HS-5 (cell line): ENCODE measurements around the gene AGAP2.

Source experiments
- DNase-seq: peaks from one replicate; pipeline ENCODE4 v3.0.0-alpha.2; 2012; ENCODE audit warnings: low read depth

Gene AGAP2

GRCh38 chr12:57736741-57737466 is 1.6 kb downstream of the AGAP2 start:
- DNase-seq, result no peak

DNA sequence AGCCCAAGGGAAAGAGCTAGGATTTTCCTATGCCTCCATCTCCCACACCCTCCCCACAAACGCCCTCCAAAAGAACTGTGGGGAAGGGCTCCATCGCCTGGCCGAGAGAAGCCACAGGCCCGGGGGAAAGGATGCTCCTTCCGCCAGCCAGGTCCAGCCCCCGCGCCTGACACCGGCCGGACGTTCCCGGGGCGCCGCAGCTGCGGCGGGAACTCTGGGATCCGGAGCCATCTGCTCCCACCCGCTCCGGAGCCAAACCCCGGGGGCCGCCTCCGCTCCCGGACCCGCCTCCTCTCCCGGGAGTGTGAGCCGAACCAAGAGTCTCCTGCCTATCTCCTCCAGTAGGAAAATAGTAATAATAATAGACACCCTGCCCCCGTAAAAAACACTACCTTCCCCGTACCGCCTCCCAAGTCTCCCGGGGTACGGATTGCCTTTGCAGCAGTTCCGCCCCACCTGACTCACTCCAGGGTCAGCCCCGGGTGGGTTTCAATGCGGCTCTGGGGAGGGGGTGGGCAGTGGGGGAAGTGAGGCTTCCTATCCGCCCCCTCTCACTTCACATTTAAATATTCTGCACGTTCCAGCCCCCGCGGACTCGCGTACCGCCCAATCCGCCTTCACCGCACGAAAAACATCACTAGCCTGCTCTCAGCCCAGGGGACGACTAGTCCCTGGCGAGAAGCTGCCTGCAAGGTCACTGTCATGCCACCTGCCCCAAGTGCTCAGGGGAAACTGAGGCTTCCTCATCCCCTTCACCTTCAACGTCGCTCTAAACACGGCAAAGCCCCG is 2.4 kb downstream of the AGAP2 start:
- no peak for DNase-seq

DNA sequence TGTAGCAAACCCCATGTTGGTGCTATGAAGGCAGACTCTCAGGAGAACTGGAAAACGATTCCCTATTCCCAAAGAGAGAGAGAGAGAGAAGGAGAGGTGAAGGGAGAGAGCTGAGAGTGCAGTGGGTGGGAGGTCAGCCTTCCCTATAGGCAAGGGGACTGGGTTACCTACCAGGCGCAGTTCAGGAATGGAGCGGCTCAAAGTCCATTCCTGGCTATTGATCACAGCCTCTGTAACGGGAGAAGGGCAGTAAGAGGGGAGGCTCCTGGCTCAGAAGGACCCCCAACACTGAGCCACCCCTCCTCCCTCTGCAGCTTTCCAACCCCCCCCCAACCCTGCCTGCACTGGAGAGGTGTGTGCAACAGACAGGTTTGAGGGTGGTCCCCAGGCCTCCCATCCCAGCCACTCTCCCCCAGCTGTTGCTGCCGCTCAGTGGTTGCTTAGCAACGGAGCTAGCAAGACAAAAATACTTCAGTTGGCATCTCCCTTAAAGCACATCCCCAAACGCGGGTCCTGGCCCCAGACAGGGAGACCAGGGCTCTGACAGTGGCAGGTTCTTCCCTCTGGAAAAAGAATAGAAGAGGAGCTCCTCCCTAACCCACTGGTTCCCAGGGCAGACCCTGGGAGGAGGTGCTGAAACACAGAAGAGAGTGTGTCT is 3.2 kb downstream of the AGAP2 start:
- DNase-seq, result no peak

DNA sequence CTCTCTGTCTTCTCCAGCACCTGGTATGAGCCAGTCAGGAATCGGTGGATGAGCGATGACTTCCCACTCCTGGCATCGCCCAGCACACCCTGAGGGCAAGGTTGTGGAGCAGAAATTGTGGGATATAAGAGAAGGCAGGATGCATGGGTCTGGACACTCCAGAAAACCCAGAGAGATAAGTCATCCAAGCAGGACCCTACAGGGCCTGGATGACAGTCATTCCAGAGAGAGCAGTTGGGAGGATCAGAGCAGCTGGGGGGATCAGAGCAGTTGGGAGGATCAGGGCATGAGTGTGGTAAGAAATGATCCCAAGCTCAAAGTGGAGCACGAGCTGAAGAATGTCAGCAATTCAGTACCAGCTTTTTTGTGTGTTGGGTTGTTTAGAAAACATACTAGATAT is 4.0 kb downstream of the AGAP2 start:
- DNase-seq, result no peak

- no peak for DNase-seq
These were observed 4.6 kb downstream of the AGAP2 start for GRCh38 chr12:57733928-57734327.

DNA sequence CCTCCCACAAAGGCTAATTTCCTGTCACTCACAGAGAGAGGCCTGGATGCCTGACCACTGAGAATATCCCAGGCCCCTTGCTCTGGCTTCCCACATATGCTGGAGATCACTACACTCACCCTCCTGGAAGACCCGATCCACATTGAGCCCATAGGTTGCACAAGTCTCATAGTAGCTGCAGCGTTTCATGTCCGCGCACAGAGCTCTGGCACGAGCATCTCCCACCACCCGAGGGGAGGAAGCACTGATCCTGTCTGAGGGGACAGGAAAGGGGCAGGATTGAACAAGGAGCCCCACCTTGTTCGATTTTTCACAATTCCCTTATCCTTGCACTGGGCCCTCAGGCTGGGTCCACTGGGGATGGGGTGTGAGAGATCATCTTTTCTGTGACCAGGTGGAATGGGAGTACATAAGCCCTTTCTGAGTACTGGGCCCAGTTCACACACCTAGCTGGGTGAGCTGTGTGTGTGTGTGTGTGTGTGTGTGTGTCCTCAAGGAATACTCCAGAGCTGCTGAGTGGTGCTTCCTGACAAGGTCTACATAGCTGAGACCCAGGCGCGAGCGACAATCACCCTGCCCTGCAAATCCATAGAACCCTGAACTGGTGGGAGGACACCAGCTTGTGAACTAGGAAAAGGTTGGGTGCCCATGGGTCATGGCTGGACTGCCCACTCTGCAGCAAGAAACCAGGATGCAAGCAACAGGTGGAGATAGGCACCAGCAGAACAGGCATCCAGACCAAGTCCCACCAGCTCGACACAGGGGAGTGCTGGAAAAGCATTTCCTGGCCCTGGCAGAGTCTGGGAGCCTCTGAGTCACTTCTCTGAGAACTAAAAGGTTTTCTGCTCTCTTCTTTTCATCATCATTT is 5.6 kb downstream of the AGAP2 start:
- no peak for DNase-seq

GRCh38 chr12:57732270-57732669 is 6.3 kb downstream of the AGAP2 start:
- DNase-seq, result no peak

DNA sequence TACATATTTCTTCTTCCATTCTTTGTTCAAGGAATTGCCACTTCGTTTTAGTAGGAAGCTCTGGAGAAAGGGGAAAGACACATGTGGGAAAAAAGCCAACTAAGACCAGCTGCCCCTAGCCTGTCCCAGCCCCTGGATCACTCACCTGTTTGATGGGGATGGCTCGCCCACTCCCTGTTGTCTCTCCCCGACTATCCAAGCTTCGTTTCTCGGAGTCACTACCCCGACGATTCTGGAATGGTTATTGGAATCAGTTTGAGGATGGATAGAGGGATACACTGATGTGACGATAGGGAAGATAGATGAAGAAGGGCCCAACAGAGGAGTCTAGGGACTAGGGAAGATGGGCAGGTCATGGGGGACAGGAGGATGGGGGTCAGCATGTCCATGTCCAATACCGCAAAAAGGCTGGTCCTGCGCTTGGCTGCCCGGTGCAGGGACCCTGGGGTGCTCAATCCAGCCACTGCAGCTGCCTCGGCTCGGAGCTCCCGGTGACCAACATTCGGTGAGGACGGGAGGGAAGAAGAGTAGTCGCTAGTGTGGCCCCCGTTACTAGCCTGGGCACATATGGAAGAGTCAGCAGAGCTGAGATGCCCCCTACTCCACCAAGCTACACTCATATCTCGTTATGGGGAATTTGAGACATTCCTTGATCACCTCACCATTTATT is 7.0 kb downstream of the AGAP2 start:
- DNase-seq, result no peak

DNA sequence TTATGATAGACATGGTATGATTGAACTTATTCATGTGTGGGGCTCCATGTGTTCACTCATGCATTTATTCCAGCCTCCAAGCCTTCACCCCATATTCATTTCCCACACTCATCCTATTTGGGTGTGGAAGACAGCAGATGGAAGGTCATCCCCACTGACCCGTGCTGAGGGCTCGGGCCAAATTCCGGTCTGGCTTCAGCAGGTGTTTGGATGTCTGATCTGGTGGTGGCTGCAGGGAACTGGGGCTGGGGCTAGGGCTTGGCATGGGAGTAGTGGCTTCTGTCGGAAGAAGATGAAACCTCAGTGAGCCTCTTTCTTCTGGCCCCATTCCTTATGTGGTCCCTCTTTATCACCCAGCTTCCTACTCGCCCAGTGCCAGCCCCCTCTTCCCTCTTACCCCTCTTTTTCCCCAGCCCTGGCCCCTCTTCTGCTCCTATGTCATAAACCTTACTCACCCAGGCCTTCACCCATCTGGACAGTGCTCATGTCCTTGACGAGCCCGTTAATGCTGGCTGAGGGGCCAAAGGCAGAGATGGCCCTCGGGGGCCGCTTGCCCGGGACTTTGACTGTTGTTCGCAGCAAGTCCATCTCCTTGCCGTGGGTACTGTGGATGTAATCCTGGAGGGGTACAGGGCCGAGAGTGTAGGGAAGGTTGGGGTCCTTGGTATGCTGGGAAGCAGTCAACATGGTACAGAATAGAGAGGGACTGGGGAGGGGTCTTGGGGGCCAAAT is 8.0 kb downstream of the AGAP2 start:
- no peak for DNase-seq

DNA sequence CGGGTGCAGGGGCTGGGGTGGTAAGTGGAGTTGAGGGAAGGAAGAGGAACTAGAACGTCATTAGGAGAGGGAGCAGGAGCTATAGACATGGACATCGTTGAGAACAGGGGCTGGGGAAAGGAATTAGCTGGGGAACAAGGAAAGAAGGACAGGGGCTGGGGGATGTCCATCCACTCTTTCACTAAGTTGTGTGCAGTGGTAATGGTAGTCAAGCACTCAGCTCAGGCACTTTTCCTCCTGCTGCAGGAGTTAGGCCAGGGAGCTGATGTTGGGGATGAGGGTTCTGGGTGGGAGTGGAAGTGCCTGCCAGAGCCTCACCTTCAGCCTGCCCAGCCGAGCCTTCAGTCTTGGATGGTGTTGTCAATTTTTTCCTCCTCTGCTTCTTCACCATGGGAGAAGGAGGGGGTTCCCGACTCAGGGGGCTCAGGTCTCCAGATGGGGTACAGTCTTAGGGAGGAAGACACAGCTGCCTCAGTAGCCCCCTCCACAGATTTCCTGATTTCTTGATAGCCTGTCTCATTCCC is 9.2 kb downstream of the AGAP2 start:
- no peak for DNase-seq

GRCh38 chr12:57727758-57728395 is 10.7 kb downstream of the AGAP2 start:
- DNase-seq, result no peak

- DNase-seq, result no peak
These were observed 11.4 kb downstream of the AGAP2 start for GRCh38 chr12:57726884-57727757.

- peak; percentile 68 for DNase-seq
These were observed 12.2 kb downstream of the AGAP2 start for GRCh38 chr12:57726151-57726883.

- DNase-seq, result no peak
These were observed 12.7 kb downstream of the AGAP2 start for GRCh38 chr12:57725851-57726150.

- DNase-seq, result no peak
These were observed 13.4 kb downstream of the AGAP2 start for GRCh38 chr12:57724936-57725740.

DNA sequence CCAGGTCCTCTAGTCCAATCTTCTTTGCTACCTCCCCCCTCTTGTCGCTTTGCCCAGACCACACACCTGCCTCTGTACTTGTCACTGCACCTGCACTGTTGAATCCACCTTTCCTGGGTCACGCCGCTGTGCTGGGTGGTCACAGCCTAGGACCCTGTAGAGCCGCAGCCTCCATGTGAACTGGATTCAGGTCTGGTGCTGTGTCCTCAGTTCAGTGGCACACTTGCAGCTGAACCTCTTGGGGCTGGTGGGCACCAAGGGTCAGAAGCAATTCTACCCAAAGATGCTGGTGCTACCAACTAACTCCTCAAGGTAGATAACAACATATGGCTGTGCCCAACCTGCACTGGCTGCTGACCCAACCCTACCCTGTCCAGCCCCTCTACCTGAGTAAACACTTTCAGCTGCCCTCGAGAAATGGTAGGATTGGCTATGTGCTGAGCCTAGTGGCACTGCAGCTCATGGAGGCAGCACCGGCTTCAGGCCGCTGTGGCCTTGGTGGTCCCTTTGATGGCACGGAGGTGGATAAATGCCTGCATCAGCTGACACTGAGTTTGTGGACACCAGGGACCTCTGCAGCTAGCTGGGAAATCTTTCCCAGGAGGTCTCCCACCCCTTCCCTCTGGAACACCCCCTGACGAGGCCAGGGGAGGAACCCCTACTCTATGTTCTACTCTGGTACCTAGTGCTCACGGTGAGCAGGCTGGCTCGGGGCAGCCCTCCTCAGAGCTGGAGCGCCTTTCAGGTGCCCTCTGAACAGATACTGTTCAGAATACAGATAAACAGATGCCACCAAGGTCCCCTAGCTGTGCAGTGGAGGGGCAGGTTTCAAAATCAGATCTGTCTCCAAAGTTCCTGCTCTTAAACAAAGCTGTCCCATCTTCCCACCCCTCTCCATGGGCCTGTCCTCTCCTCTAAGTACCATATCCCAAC is 14.3 kb downstream of the AGAP2 start:
- DNase-seq, result no peak

GRCh38 chr12:57723630-57723962 is 14.9 kb downstream of the AGAP2 start:
- DNase-seq, result no peak
